GM19467 (cell line): ENCODE results near the gene CTNNA3.

ENCODE experiments used
- ATAC-seq: cut with Tn5 transposase; IDR thresholded peaks from one replicate; pipeline ENCODE4 v1.9.1; 2021; ENCODE audit warnings: mild to moderate bottlenecking, moderate library complexity; ENCODE audit not compliant: unreplicated experiment

CTNNA3 gene

GRCh38 chr10:67151471-67151870, 544.5 kb downstream of the CTNNA3 start:
- ATAC-seq, result no peak

- no peak for ATAC-seq
Measured at GRCh38 chr10:67144530-67144929, 551.5 kb downstream of the CTNNA3 start.

DNA sequence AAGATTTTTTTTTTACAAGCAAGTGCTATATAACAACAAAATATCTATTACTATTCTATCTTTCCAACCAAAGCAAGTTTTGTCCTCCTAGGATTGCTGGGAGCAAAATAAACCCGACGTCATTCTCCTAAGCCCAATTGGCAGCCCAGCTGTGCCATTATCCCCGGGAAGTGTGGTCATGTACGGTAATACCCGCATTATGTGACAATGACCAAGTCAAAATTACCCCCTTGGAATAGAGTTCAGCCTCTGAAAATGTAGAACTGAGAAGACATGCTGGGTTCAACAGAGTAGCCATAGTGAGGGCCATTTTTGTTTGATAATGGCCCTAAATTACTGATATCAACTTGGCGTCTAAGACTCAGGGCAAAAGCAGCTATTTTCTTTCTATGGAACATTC, 554.7 kb downstream of the CTNNA3 start:
- no peak for ATAC-seq

DNA sequence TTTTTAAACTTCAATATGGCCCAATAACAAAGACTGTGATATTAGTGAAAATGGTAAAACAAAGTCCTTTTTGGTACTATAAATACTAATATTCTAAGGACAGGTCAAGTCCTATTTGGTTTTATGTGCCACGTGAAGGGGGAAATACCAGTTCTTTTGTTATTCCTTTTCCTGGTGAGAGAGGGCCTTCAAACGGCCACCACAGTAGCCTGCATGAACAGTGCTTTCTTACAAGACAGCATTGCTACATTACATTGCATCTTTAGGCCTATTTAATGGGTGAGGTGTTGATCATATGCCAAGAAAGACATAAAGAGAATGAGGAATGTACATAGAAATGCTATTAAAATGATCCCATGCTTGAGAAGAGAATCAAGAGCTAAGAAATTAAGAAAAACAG, 555.4 kb downstream of the CTNNA3 start:
- no peak for ATAC-seq

DNA sequence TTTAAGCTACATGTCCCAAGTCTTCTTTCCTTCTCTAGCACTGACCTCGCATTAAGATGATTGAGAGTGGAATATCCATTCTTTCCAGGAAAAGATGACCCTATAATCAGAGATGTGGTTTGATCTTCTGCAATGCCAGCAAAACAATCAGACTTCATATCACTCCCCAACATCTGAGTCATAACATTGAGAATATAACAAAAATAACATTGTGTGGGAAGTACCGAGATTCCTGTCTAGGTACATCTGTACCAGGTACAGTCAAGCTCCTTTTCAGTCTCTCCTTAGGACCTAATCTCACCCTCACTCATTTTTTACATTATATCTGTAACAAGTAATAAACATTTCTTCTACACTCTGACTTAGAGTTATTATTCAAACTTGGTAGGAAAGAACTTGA, 568.6 kb downstream of the CTNNA3 start:
- ATAC-seq, result no peak

DNA sequence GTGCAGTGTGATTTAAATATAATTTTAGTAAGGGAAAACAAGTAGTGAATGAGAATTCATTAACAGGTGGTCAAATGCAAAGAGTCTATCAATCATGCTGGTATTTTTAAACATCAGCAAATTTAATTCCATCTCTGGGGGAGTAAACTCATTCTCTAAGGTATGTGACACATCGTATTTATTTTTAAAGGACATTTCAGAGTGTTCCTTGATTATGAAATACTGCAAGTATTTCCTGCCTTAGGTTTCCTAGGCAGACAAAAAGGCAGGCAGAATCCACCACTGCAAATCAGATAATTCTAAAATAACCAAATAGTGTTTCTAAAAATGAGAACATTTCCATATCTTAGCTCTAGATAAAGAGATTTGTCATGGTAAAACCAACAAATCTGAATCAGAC, 576.3 kb downstream of the CTNNA3 start:
- no peak for ATAC-seq

DNA sequence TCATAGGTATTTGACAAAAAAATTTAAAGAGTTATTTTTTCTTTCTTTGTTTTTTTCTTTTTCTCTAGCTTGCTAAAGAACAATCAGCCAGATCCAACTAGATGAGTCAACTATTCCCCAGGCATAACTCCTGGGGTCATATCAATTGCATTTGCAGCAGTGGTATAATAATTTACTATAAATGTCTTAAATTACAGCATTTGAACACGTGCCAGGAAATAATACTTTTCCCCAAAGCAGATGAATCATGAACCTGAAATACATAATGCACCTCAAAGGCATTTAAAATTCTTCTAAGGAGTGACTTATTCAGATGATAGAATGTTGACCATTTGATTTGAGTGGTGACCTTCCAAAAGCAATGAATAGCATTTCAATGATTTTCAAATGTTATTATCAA, 580.0 kb downstream of the CTNNA3 start:
- ATAC-seq, result no peak

GRCh38 chr10:67114945-67115344, 581.0 kb downstream of the CTNNA3 start:
- no peak for ATAC-seq

DNA sequence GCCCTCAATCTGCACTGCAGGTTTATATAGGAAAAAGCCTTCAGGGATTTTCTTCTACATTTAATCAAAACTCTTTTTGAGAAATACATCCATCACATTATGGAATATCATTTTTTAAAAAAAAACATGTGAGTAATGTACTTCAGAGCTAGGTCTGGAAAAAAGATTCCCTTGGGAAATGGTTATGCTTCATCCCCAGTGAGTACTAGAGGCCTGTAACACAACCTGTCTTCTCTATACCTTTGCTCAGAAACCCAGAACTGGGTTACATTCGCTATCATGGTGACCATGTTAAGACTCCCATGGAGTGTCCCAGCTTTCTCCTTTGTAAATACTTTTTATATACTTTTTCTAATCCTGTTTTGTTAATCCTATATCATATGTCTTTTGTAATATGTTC, 583.2 kb downstream of the CTNNA3 start:
- no peak for ATAC-seq

GRCh38 chr10:67110286-67110685, 585.7 kb downstream of the CTNNA3 start:
- ATAC-seq, result no peak

GRCh38 chr10:67107670-67108069, 588.3 kb downstream of the CTNNA3 start:
- no peak for ATAC-seq

DNA sequence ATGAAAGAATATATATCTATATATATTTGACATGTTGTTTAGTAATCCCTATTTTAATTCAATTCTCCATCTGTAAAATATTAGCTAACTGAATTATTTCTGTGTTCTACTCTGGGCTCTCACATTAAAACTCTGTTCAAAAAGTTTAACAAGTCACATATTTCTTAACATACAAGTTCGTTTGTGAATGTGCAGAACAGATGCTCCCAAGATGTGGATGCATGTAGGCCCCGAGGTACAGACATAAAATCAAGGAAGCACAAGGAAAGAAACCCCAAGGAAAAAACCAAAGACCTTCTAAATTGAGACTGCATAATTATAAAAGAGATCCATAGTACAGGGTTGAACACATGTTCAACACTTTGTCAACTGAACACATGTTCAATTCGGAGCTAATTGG, 595.0 kb downstream of the CTNNA3 start:
- no peak for ATAC-seq

DNA sequence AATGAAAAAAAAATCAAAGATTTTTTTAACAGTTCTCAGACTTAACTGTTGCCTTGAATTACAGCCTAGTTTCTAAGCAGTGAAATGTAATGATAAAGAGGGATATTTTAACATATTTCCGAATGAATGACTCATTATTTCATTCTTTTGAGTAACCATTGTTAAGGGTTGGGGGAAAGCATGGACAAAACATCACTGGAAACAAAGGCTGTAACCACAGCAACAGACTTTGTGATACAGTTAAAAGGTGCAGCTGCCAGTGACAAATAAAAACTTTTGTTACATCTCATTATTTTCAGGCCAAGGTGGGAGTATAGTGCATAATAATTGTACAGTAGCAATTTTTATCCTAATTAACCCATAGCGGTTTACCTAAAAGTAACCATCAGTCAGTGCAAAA, 597.5 kb downstream of the CTNNA3 start:
- no peak for ATAC-seq

DNA sequence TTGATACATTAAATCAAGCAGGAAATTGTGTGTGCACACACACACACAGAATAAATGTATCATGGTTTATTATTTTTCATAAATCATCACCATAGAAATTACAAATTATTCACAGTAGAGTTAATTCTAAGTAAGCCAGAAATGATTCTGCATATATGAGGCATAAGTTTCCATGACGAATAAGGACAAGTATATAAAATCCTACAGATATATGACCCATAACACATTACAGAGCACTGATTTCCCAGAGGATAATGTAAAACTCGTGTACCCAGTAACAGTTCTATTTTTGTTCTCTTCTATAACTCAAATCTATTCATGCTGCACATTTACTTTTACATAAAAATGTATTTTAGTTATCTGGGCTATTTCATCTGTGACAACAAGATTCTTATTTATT, 600.5 kb downstream of the CTNNA3 start:
- no peak for ATAC-seq

GRCh38 chr10:67088036-67088435, 608.0 kb downstream of the CTNNA3 start:
- no peak for ATAC-seq

DNA sequence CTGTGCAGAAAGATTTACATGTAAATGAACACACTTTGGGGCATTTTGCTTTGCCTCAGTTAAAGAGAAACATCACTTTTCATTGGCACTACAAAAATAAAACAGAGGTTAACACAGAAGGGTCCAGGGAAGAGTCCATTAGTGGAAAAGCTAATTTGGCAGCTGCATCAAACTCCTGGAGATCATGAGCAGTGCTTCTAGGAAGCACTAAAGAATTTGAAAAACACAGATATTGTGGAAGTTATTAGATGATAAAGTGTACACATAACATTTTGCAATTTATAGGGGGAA, 608.9 kb downstream of the CTNNA3 start:
- ATAC-seq, result no peak

DNA sequence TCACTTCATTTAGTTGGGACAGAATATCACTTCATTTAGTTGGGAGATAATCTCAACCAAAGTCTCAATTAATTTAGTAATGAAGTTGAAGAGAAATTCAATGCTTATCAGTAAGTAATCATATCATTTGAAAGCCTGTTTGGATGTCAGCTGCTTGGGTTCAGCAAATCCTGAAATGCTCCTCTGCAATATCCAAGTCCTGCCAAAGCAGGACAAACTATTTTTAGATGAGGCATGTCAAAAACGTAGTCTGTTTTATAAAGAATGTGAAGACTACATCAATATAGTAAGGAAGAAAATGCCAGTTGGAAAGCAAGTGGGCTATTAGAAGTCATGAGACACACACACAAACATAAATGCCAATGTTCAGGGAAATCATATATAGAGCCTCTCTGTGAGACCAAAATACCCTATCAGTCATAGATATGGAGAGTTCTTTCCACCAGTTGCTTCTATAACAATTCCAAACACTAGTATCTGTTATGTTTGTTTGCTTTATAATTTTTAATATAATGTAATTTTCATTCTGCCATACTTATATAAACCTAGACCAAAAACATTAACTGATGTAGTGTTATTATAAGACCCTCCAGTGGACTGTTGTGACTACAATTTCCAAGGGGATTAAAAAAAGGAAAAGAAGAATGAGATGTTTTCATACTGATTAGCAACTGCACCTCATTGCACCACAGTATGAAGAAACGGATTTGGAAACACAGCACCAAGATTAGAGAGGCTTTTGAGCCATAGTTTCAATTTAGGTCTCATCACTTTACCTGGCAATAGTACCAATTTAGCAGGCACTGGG, 609.5 kb downstream of the CTNNA3 start:
- no peak for ATAC-seq

GRCh38 chr10:67079126-67079525, 616.9 kb downstream of the CTNNA3 start:
- ATAC-seq, result no peak

- no peak for ATAC-seq
Measured at GRCh38 chr10:67077376-67077775, 618.6 kb downstream of the CTNNA3 start.

DNA sequence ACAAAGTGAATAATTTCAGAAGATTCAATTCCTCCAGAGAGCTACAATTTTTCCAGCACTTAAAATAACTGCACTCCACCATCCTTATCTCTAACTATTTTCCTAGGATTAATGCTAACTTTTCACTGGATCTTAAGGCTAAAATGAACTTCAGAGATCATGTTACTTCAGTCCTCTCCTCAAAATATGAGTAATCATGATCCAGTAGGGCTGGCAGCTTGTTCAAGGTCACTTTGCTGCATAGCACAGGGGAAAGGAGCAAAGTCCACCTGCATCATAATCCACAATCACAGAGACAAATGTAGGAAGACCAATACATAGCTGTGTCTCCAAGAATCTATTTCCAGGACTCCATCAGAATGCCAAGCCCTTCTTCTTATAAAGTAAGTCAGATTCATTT, 619.9 kb downstream of the CTNNA3 start:
- ATAC-seq, result no peak

- ATAC-seq, result no peak
Measured at GRCh38 chr10:67075491-67075971, 620.5 kb downstream of the CTNNA3 start.

GRCh38 chr10:67072654-67073053, 623.3 kb downstream of the CTNNA3 start:
- ATAC-seq, result no peak

- ATAC-seq, result no peak
Measured at GRCh38 chr10:67050415-67050814, 645.6 kb downstream of the CTNNA3 start.
